H9 (cell line): ENCODE data around the gene NPAS3. TPM values are rescaled to one million over a fixed set of nuclear protein-coding genes. Genes with fewer than 3 reads are reported as not detected.

Source experiments
- DNase-seq: peaks from one replicate; pipeline ENCODE4 v3.0.0-alpha.2; 2017
- H2AFZ ChIP-seq: one replicate; pipeline ENCODE4 v1.6.1; 2013; ENCODE audit warnings: mild to moderate bottlenecking, low read length, control low read depth, moderate library complexity
- H2AK5ac ChIP-seq: 2 replicates; pipeline ENCODE4 v1.6.1; 2013; ENCODE audit warnings: low read length, control low read depth, mixed read lengths; ENCODE audit not compliant: insufficient read length
- H2BK120ac ChIP-seq: one replicate; pipeline ENCODE4 v1.6.1; 2013; ENCODE audit warnings: low read depth, mild to moderate bottlenecking, low read length, control low read depth, inconsistent platforms; ENCODE audit not compliant: poor library complexity, severe bottlenecking
- H2BK12ac ChIP-seq: 2 replicates; pipeline ENCODE4 v1.6.1; 2013; ENCODE audit warnings: low read length, control low read depth, mixed read lengths, low read depth; ENCODE audit not compliant: insufficient read length
- H2BK15ac ChIP-seq: 2 replicates; pipeline ENCODE4 v1.6.1; 2013; ENCODE audit warnings: low read depth, low read length, control low read depth
- H2BK20ac ChIP-seq: one replicate; pipeline ENCODE4 v1.6.1; 2013; ENCODE audit warnings: low read depth, mild to moderate bottlenecking, low read length, control low read depth, inconsistent platforms; ENCODE audit not compliant: poor library complexity, severe bottlenecking
- H2BK5ac ChIP-seq: 2 replicates; pipeline ENCODE4 v1.6.1; 2013; ENCODE audit warnings: low read length, control low read depth, mixed read lengths; ENCODE audit not compliant: insufficient read length
- H3K14ac ChIP-seq: 2 replicates; pipeline ENCODE4 v1.6.1; 2013; ENCODE audit warnings: low read length, control low read depth; ENCODE audit not compliant: insufficient read depth
- H3K18ac ChIP-seq: 2 replicates; pipeline ENCODE4 v1.6.1; 2013; ENCODE audit warnings: low read depth, mild to moderate bottlenecking, mixed read lengths, low read length, control low read depth; ENCODE audit not compliant: insufficient read length
- H3K23ac ChIP-seq: 2 replicates; pipeline ENCODE4 v1.6.1; 2013; ENCODE audit warnings: low read length, control low read depth, mixed read lengths, low read depth; ENCODE audit not compliant: insufficient read length
- H3K23me2 ChIP-seq: 2 replicates; pipeline ENCODE4 v1.6.1; 2013; ENCODE audit warnings: low read depth, mild to moderate bottlenecking, mixed read lengths, low read length, control low read depth; ENCODE audit not compliant: insufficient read length, poor library complexity, severe bottlenecking
- H3K27ac ChIP-seq: 2 replicates; pipeline ENCODE4 v1.5.1; 2013; ENCODE audit warnings: low read length, control low read depth, mixed read lengths, low read depth; ENCODE audit not compliant: insufficient read length
- H3K27me3 ChIP-seq: 2 replicates; pipeline ENCODE4 v1.6.1; 2013; ENCODE audit warnings: low read length, control low read depth, inconsistent platforms; ENCODE audit not compliant: insufficient read depth
- H3K4ac ChIP-seq: 2 replicates; pipeline ENCODE4 v1.6.1; 2013; ENCODE audit warnings: low read depth, mild to moderate bottlenecking, control low read depth, inconsistent platforms, low read length, moderate library complexity
- H3K4me1 ChIP-seq: 2 replicates; pipeline ENCODE4 v1.6.1; 2013; ENCODE audit warnings: low read length, control low read depth, inconsistent platforms; ENCODE audit not compliant: insufficient read depth
- H3K4me2 ChIP-seq: 2 replicates; pipeline ENCODE4 v1.6.1; 2013; ENCODE audit warnings: low read length, control low read depth, mixed read lengths; ENCODE audit not compliant: insufficient read length, insufficient read depth
- H3K56ac ChIP-seq: 2 replicates; pipeline ENCODE4 v1.6.1; 2013; ENCODE audit warnings: low read depth, mild to moderate bottlenecking, mixed read lengths, low read length, control low read depth; ENCODE audit not compliant: insufficient read length
- H3K79me1 ChIP-seq: 2 replicates; pipeline ENCODE4 v1.6.1; 2013; ENCODE audit warnings: low read depth, mild to moderate bottlenecking, moderate library complexity, low read length, control low read depth, inconsistent platforms; ENCODE audit not compliant: insufficient read depth, poor library complexity, severe bottlenecking
- H3K79me2 ChIP-seq: 2 replicates; pipeline ENCODE4 v1.6.1; 2013; ENCODE audit warnings: low read length, control low read depth, inconsistent platforms; ENCODE audit not compliant: insufficient read depth
- H3K9ac ChIP-seq: 2 replicates; pipeline ENCODE4 v1.6.1; 2013; ENCODE audit warnings: low read length, control low read depth, mixed read lengths; ENCODE audit not compliant: insufficient read length; ENCODE audit errors: extremely low read depth
- H3K9me3 ChIP-seq: one replicate; pipeline ENCODE4 v1.6.1; 2013; ENCODE audit warnings: low read depth, low read length, inconsistent platforms; ENCODE audit not compliant: control insufficient read depth
- H3T11ph ChIP-seq: one replicate; pipeline ENCODE4 v1.6.1; 2013; ENCODE audit warnings: mild to moderate bottlenecking, low read length, control low read depth, inconsistent platforms
- H4K20me1 ChIP-seq: one replicate; pipeline ENCODE4 v1.6.1; 2013; ENCODE audit not compliant: control insufficient read depth, insufficient read length, insufficient read depth
- H4K5ac ChIP-seq: 2 replicates; pipeline ENCODE4 v1.6.1; 2013; ENCODE audit warnings: low read depth, mild to moderate bottlenecking, mixed read lengths, low read length, control low read depth; ENCODE audit not compliant: insufficient read length
- H4K8ac ChIP-seq: replicated peaks from 2 replicates; pipeline ENCODE4 v1.6.1; 2013; ENCODE audit warnings: low read length, control low read depth, mixed read lengths, low read depth; ENCODE audit not compliant: insufficient read length
- H4K91ac ChIP-seq: 2 replicates; pipeline ENCODE4 v1.6.1; 2013; ENCODE audit warnings: low read depth, mild to moderate bottlenecking, moderate library complexity, mixed read lengths, low read length, control low read depth; ENCODE audit not compliant: insufficient read length
- H3K27ac Mint-ChIP-seq, 3 experiments: 2 replicates in 2 of 3; 3 replicates in 1 of 3; pipeline ENCODE4 v1.8.0; 2020 to 2021; ENCODE audit warnings: mixed read lengths in 3 of 3, mild to moderate bottlenecking in 1 of 3, moderate library complexity in 1 of 3
- H3K27me3 Mint-ChIP-seq: 2 replicates; pipeline ENCODE4 v1.8.0; 2021; ENCODE audit warnings: low read depth, mild to moderate bottlenecking, moderate library complexity, mixed read lengths
- H3K36me3 Mint-ChIP-seq, 3 experiments: 2 replicates in 2 of 3; 3 replicates in 1 of 3; pipeline ENCODE4 v1.8.0; 2020 to 2021; ENCODE audit warnings: low read depth in 3 of 3, mixed read lengths in 3 of 3; ENCODE audit not compliant: insufficient read depth in 1 of 3
- H3K4me1 Mint-ChIP-seq, 2 experiments: 2 replicates each; pipeline ENCODE4 v1.8.0; 2020; ENCODE audit warnings: mixed read lengths in 2 of 2
- H3K4me3 Mint-ChIP-seq, 2 experiments: 2 replicates in 1 of 2; 3 replicates in 1 of 2; pipeline ENCODE4 v1.8.0; 2020 to 2021; ENCODE audit warnings: mild to moderate bottlenecking in 2 of 2, mixed read lengths in 2 of 2, moderate library complexity in 1 of 2
- H3K9me3 Mint-ChIP-seq, 2 experiments: 2 replicates in 1 of 2; 3 replicates in 1 of 2; pipeline ENCODE4 v1.8.0; 2020; ENCODE audit warnings: mild to moderate bottlenecking in 2 of 2, mixed read lengths in 2 of 2, moderate library complexity in 1 of 2
- WGBS: extraction: QIAGEN DNeasy Blood & Tissue Kit; methylation state at CpG from one replicate; pipeline ENCODE4 v1.1.7; 2013; ENCODE audit warnings: missing lambda C conversion rate, low lambda C conversion rate, mixed read lengths; ENCODE audit not compliant: insufficient read length; ENCODE audit errors: extremely low coverage; 5-methylcytosine and 5-hydroxymethylcytosine counted together
- total RNA-seq: library from RNA; stranded (reverse); gene quantifications from 2 replicates; pipeline ENCODE4 v1.2.1, GENCODE V29; 2021
- TF ChIP-seq, protein P1 (sequence below): fragments of 200-600 bp; sonication (generic); conservative IDR thresholded peaks from 3 replicates; pipeline ENCODE4 v1.8.0; 2021; ENCODE audit warnings: antibody characterized with exemption, mild to moderate bottlenecking

NPAS3 gene
- total RNA-seq, 1 experiment from 2014 or later, result 0.17 TPM

DNA sequence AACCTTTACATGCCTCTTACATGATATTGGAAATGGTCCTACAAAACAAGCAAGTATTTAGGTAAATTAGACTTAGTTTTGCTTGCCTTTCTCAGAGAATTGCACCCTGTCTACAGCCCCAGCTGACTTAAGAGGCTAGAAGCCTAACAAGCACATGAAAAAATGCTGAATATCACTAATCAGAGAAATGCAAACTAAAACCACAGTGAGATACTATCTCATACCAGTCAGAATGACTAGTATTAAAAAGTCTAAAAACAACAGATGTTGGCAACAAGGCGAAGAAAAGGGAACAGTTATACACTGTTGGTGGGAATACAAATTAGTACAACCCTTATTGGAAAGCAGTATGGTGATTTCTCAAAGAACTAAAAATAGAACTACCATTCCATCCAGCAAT lies 908.4 kb downstream of the NPAS3 start:
- Histone ChIP-seq H3K4me2 (no peak overlapping the region), H3K79me1 (no peaks in the 10 kb centered on the region), H2BK120ac (no peak overlapping the region), H3K27ac (no peak overlapping the region), H3K23me2 (no peaks in the 10 kb centered on the region), H4K91ac (no peak overlapping the region), H3K4me1 (peaks cover 2% of the 10 kb centered on the region; the same call in 1 of the 2 replicates), H3K27me3 (no peaks in the 10 kb centered on the region), H4K5ac (no peak overlapping the region), H2AFZ (no peak overlapping the region), H3T11ph (no peak overlapping the region), H2BK12ac (no peak overlapping the region), H3K23ac (no peak overlapping the region), H3K14ac (no peak overlapping the region), H3K4ac (no peak overlapping the region), H3K79me2 (no peaks in the 10 kb centered on the region), H3K9ac (no peak overlapping the region), H2BK5ac (no peak overlapping the region), H2BK20ac (no peak overlapping the region), H3K56ac (no peak overlapping the region), H3K9me3 (no peaks in the 10 kb centered on the region), H2BK15ac (no peak overlapping the region), H4K8ac (no peak overlapping the region), H2AK5ac (no peak overlapping the region), H3K18ac (no peak overlapping the region), H4K20me1 (no peaks in the 10 kb centered on the region)
- Mint-ChIP-seq H3K36me3 (no peaks in the 10 kb centered on the region), H3K27ac (no peak overlapping the region), H3K27me3 (no peaks in the 10 kb centered on the region; the same call in 1 of the 2 replicates), H3K4me1 (peaks cover 27 to 28% of the 10 kb centered on the region in 2 experiments), H3K4me3 (no peak overlapping the region), H3K9me3 (no peaks in the 10 kb centered on the region)
- TF ChIP-seq, protein P1, sequence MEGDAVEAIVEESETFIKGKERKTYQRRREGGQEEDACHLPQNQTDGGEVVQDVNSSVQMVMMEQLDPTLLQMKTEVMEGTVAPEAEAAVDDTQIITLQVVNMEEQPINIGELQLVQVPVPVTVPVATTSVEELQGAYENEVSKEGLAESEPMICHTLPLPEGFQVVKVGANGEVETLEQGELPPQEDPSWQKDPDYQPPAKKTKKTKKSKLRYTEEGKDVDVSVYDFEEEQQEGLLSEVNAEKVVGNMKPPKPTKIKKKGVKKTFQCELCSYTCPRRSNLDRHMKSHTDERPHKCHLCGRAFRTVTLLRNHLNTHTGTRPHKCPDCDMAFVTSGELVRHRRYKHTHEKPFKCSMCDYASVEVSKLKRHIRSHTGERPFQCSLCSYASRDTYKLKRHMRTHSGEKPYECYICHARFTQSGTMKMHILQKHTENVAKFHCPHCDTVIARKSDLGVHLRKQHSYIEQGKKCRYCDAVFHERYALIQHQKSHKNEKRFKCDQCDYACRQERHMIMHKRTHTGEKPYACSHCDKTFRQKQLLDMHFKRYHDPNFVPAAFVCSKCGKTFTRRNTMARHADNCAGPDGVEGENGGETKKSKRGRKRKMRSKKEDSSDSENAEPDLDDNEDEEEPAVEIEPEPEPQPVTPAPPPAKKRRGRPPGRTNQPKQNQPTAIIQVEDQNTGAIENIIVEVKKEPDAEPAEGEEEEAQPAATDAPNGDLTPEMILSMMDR, result no peak
- no peak for DNase-seq
- no CpG with 5 or more reads among the region's 1 CpG for WGBS
